ENCODE data around the gene SH3RF3. TPM values are rescaled to one million over a fixed set of nuclear protein-coding genes. Genes with fewer than 3 reads are reported as not detected.

The SH3RF3 gene
- total RNA-seq, 1 donor from 2014 or later = 7.3 TPM

- H3K4me3 Mint-ChIP-seq (ENCODE audit: unreplicated experiment) = no peak overlapping the region
- H3K27me3 Mint-ChIP-seq (ENCODE audit: low read depth, unreplicated experiment) = peaks cover 9% of the 10 kb centered on the region
- no peak overlapping the region for H3K4me3 ChIP-seq (ENCODE audit: insufficient read depth, low read depth, low read length)
- H4K20me1 ChIP-seq (ENCODE audit: insufficient read depth, low read length) = no peaks in the 10 kb centered on the region
- H3K27ac Mint-ChIP-seq (ENCODE audit: unreplicated experiment) = peak overlapping the region; percentile 82
- DNase-seq (ENCODE audit: low read depth) = no peak
- peak overlapping the region; percentile 26 for H2AFZ ChIP-seq (ENCODE audit: low read depth, low read length)
- H3K27ac ChIP-seq (ENCODE audit: low read depth, low read length) = peak overlapping the region; percentile 86
- peak overlapping the region; percentile 76 for H3K9ac ChIP-seq (ENCODE audit: low read length)
- H3K9me3 ChIP-seq (ENCODE audit: insufficient read depth, low read depth, low read length) = no peaks in the 10 kb centered on the region
- no peaks in the 10 kb centered on the region for H3K27me3 ChIP-seq (ENCODE audit: insufficient read depth, low read length)
- H3K36me3 ChIP-seq (ENCODE audit: insufficient read depth, low read length) = no peaks in the 10 kb centered on the region
- TF ChIP-seq, protein P1, sequence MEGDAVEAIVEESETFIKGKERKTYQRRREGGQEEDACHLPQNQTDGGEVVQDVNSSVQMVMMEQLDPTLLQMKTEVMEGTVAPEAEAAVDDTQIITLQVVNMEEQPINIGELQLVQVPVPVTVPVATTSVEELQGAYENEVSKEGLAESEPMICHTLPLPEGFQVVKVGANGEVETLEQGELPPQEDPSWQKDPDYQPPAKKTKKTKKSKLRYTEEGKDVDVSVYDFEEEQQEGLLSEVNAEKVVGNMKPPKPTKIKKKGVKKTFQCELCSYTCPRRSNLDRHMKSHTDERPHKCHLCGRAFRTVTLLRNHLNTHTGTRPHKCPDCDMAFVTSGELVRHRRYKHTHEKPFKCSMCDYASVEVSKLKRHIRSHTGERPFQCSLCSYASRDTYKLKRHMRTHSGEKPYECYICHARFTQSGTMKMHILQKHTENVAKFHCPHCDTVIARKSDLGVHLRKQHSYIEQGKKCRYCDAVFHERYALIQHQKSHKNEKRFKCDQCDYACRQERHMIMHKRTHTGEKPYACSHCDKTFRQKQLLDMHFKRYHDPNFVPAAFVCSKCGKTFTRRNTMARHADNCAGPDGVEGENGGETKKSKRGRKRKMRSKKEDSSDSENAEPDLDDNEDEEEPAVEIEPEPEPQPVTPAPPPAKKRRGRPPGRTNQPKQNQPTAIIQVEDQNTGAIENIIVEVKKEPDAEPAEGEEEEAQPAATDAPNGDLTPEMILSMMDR (IDR thresholded peaks at IDR 0.05; ENCODE audit: insufficient read depth, low read depth, low read length) = no peak
- no peak for TF ChIP-seq EZH2 (IDR thresholded peaks at IDR 0.05; ENCODE audit: insufficient read depth, low read length)
- peaks cover 22% of the 10 kb centered on the region for H3K4me1 ChIP-seq (ENCODE audit: insufficient read depth, low read length)
- no peak for FAIRE-seq
- peak overlapping the region; percentile 55 for H3K4me2 ChIP-seq (ENCODE audit: low read length)
- H3K79me2 ChIP-seq (ENCODE audit: insufficient read depth, low read length) = no peaks in the 10 kb centered on the region
- peaks cover 7% of the 10 kb centered on the region for H3K4me1 Mint-ChIP-seq (ENCODE audit: low read depth, unreplicated experiment)
- H3K9me3 Mint-ChIP-seq (ENCODE audit: unreplicated experiment) = no peaks in the 10 kb centered on the region
- H3K36me3 Mint-ChIP-seq (ENCODE audit: low read depth, unreplicated experiment) = peaks cover 10% of the 10 kb centered on the region
These were observed 359.1 kb downstream of the SH3RF3 start for GRCh38 chr2:109487871-109488655.

DNA sequence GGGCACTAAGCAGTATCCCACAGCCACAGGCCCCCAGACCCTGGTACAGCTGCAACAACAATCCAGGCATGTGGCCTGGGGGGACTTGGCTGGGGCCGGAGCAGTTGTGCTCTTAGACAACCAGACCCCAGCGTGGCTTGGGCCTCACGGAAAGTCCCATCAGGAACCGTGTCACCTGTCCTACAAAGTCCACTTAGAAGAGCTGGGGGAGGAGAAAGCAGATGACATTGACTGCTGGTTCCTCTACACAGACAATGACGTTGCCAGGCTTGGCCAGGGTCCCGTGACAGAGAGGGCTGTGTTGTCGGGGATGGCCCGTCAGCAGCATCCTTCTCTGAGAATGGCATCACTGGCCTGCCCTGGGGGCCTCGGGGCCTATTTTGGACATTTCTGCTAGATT is 360.3 kb downstream of the SH3RF3 start:
- Histone ChIP-seq H3K4me3 (ENCODE audit: insufficient read depth, low read depth, low read length) (no peak overlapping the region), H4K20me1 (ENCODE audit: insufficient read depth, low read length) (no peaks in the 10 kb centered on the region), H3K79me2 (ENCODE audit: insufficient read depth, low read length) (no peaks in the 10 kb centered on the region), H3K36me3 (ENCODE audit: insufficient read depth, low read length) (no peaks in the 10 kb centered on the region), H3K4me1 (ENCODE audit: insufficient read depth, low read length) (peaks cover 18% of the 10 kb centered on the region), H3K27ac (ENCODE audit: low read depth, low read length) (no peak overlapping the region), H3K4me2 (ENCODE audit: low read length) (no peak overlapping the region), H3K27me3 (ENCODE audit: insufficient read depth, low read length) (no peaks in the 10 kb centered on the region), H3K9me3 (ENCODE audit: insufficient read depth, low read depth, low read length) (no peaks in the 10 kb centered on the region), H2AFZ (ENCODE audit: low read depth, low read length) (no peak overlapping the region), H3K9ac (ENCODE audit: low read length) (no peak overlapping the region)
- Mint-ChIP-seq H3K9me3 (ENCODE audit: unreplicated experiment) (no peaks in the 10 kb centered on the region), H3K4me3 (ENCODE audit: unreplicated experiment) (no peak overlapping the region), H3K4me1 (ENCODE audit: low read depth, unreplicated experiment) (peaks cover 5% of the 10 kb centered on the region), H3K36me3 (ENCODE audit: low read depth, unreplicated experiment) (peaks cover 9% of the 10 kb centered on the region), H3K27me3 (ENCODE audit: low read depth, unreplicated experiment) (peaks cover 9% of the 10 kb centered on the region), H3K27ac (ENCODE audit: unreplicated experiment) (no peak overlapping the region)
- TF ChIP-seq EZH2 (IDR thresholded peaks at IDR 0.05; ENCODE audit: insufficient read depth, low read length) = no peak
- TF ChIP-seq, protein P1 (IDR thresholded peaks at IDR 0.05; ENCODE audit: insufficient read depth, low read depth, low read length) = no peak
- DNase-seq (ENCODE audit: low read depth) (no peak), FAIRE-seq (no peak)
